ENCODE data around the gene PLG.

GRCh38 chr6:160692369-160692959, 9.6 kb upstream of the PLG start:
- TF ChIP-seq CTCF (IDR thresholded peaks at IDR 0.05) (peak; percentile 23), POLR2AphosphoS5 (IDR thresholded peaks at IDR 0.05; ENCODE audit: low read depth, low read length) (no peak), TCF7L2 (IDR thresholded peaks at IDR 0.05; ENCODE audit: low read depth, low read length) (no peak), REST (IDR thresholded peaks at IDR 0.05; ENCODE audit: insufficient read depth in 1 of 2, low read depth in 2 of 2, low read length in 1 of 2) (no peak)

All from Panc1 (cell line).